ENCODE measurements around the gene IQCN. TPM values are rescaled to one million over a fixed set of nuclear protein-coding genes. Genes with fewer than 3 reads are reported as not detected.
A peak's percentile ranks its signal among the peaks of the same experiment; 100 is the strongest.

IQCN gene
- total RNA-seq, 1 donor from 2014 or later: 4.9 TPM

DNA sequence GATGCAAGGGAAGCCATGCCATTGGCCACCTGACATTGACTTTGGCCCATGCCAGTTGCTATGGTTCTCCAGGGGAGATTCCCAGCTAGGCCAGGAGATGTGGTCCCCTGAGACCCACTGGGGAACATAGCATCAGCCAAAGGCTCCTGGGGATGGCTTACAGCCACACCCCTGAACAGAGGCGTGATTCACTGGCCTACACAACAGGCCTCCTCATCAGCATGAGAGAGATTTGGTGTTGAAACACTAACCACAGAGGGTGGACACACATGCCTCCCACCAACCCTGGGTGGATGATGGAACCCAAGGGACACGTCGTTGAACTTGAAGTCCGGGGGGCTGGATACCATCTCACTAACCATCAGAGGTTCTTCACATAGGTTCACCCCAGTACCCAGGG, 14.4 kb downstream of the IQCN start:
- Histone ChIP-seq H3K36me3 (peaks cover 4% of the 10 kb centered on the region), H3K9me3 (no peaks in the 10 kb centered on the region), H3K4me1 (no peaks in the 10 kb centered on the region), H3K27me3 (no peaks in the 10 kb centered on the region), H3K27ac (no peak overlapping the region), H3K4me3 (no peak overlapping the region)
- ATAC-seq: no peak
- TF ChIP-seq, protein P1, sequence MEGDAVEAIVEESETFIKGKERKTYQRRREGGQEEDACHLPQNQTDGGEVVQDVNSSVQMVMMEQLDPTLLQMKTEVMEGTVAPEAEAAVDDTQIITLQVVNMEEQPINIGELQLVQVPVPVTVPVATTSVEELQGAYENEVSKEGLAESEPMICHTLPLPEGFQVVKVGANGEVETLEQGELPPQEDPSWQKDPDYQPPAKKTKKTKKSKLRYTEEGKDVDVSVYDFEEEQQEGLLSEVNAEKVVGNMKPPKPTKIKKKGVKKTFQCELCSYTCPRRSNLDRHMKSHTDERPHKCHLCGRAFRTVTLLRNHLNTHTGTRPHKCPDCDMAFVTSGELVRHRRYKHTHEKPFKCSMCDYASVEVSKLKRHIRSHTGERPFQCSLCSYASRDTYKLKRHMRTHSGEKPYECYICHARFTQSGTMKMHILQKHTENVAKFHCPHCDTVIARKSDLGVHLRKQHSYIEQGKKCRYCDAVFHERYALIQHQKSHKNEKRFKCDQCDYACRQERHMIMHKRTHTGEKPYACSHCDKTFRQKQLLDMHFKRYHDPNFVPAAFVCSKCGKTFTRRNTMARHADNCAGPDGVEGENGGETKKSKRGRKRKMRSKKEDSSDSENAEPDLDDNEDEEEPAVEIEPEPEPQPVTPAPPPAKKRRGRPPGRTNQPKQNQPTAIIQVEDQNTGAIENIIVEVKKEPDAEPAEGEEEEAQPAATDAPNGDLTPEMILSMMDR (IDR thresholded peaks at IDR 0.05): no peak
- no peak for DNase-seq
- intact Hi-C loops (cut with DNase I): loop anchor here (10.0 kb wide), 1 partner anchor 55 kb away; the partner anchor contains the start of gene RAB3A

DNA sequence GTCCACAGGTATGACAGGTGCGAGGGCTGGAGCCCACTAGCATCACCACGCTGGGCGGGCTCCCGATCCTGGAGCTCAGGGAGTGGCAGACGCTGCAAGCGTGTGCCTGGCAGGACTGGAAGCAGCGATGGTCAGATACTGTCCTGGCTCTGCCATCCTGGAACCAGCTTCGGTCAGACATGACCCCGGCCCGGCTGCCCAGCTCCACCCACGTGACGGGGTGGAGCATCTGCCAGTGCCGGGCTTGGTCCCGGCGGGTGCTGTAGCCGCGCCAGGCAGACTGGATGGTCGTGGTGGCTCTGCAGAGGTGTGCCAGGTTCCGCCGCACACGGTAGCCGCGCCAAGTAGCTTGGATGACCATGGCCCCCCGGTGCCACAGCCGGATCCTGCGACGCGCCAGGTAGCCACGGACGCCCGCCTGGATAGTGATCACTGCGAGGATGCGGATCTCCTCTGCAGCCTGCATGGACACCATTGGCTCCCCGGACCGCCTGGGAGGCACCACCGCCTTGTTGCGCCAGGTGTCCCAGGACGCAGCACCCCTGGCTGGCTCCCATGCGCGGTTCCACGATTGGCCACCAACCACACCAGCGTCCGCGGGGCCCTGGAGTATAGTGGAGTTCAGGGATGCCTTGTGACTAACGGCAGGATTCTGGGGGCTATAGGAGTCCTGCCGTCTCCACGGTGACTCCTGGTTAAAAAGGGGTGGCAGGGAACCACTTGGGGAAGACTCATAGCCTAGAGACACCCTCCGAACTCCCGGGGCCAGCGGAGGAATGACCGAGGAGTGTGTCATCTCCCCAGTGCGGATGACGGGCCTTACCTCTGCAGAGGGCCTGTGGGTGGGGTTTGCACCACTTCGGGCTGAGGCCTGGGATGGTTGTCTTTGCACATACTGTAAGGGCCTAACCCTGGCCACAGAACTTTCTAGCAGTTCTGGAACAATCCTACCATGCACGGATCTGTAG, 16.5 kb downstream of the IQCN start:
- DNase-seq (no peak), ATAC-seq (no peak)
- no peaks in the 10 kb centered on the region for H3K9me3 ChIP-seq
- TF ChIP-seq, protein P1 (IDR thresholded peaks at IDR 0.05): no peak
- intact Hi-C loops (cut with DNase I): loop anchor here (10.0 kb wide), 1 partner anchor 53 kb away; the partner anchor contains the start of gene RAB3A
- H3K4me3 ChIP-seq: no peak overlapping the region
- no peaks in the 10 kb centered on the region for H3K4me1 ChIP-seq
- H3K36me3 ChIP-seq: no peaks in the 10 kb centered on the region
- no peaks in the 10 kb centered on the region for H3K27me3 ChIP-seq
- no peak overlapping the region for H3K27ac ChIP-seq

DNA sequence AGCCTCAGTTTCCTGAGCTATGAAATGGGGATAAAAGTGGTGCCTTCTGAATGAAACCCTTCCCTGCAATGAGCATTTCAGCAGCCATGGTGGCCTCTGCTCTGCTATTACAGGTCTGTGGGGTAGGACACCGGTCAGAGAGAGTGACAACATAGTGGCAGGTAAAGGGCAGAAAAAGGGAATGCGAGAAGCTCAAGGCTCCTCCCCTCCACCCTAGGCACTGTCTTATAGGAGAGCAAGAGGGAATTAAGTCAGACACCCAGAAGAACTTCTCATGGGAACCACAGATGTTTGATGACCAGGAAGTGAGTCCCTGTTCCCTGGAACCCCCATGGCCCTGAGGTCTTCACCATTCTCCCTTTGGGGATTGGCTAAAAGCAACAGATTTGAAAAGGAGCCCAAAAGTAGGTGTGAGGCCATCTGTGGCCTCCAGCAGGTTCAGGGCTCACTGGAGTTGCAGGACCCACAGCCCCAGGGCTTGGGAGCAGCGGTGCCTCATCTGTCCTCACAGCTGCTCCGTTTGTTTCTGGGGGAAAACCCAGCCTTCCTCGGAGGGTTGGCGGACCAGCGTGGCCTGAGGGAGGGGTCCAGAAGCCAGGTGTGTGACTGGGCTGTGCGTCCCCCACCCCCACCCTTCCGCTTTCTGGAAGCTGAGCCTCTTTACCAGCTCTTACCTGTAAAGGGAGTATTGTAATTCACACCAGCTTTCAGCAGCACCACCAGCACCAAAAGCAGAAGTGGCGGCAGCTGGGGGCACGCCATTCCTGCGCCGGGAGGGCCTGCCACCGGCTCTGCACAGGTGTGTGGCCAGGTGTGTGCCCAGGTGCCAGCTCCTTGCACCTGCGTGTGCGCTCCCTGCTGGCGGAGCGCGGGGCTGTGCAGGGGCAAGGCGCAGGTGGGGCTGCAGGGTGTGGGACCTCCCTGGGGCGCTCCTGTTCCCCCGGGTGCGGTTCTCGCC, 19.4 kb downstream of the IQCN start:
- Histone ChIP-seq H3K27ac (no peak overlapping the region), H3K4me1 (no peaks in the 10 kb centered on the region), H3K9me3 (no peaks in the 10 kb centered on the region), H3K36me3 (no peaks in the 10 kb centered on the region), H3K27me3 (no peaks in the 10 kb centered on the region), H3K4me3 (no peak overlapping the region)
- TF ChIP-seq, protein P1 (IDR thresholded peaks at IDR 0.05): peak; percentile 26
- intact Hi-C loops (cut with DNase I): loop anchor here (10.0 kb wide), 1 partner anchor 50 kb away; the partner anchor contains the start of gene RAB3A
- ATAC-seq (peak; percentile 58), DNase-seq (no peak)

DNA sequence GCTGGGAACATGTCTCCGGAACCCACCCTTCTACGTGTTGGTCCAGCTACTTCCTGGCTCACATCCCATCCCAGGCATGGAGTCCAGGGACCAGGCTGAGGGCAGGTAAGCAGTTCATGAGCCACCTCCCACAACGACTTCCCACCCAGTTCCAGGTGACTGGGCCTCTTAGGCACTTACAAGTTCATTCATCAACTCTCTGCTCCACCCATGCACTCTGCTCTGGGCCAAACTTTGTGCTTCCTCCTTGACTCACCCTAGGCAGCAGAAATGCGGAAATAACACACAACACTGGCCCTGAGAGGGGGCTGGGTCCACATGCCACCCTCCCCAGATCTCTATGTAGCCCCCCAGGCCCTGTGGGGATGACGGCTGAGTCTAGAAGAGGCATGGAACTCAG, 20.5 kb downstream of the IQCN start:
- TF ChIP-seq, protein P1 (IDR thresholded peaks at IDR 0.05): no peak
- H3K27me3 ChIP-seq: no peaks in the 10 kb centered on the region
- H3K4me3 ChIP-seq: no peak overlapping the region
- no peak overlapping the region for H3K27ac ChIP-seq
- no peak for DNase-seq
- intact Hi-C loops (cut with DNase I): loop anchor here (10.0 kb wide), 1 partner anchor 49 kb away; the partner anchor contains the start of gene RAB3A
- peak; percentile 73 for ATAC-seq
- no peaks in the 10 kb centered on the region for H3K9me3 ChIP-seq
- H3K4me1 ChIP-seq: no peaks in the 10 kb centered on the region
- no peaks in the 10 kb centered on the region for H3K36me3 ChIP-seq

DNA sequence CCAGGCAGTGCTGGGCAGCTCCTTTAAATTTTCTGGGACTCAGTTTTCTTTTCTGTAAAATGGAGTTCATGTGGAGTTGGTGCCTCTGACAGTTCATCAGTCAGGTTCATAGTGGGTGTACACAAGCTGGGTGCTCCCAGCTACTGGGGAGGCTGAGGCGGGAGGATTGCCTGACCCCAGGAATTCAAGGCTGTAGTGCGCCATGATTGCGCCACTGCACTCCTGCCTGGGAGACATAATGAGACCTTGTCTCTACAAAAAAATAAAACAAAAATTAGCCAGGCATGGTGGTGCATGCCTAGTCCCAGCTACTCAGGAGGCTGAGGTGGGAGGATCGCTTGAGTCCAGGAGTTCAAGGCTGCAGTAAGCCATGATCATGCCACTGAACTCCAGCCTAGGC, 21.1 kb downstream of the IQCN start:
- no peak overlapping the region for H3K4me3 ChIP-seq
- TF ChIP-seq, protein P1 (IDR thresholded peaks at IDR 0.05): no peak
- ATAC-seq: no peak
- intact Hi-C loops (cut with DNase I): loop anchor here (10.0 kb wide), 1 partner anchor 48 kb away; the partner anchor contains the start of gene RAB3A
- DNase-seq: no peak
- H3K27me3 ChIP-seq: no peaks in the 10 kb centered on the region
- H3K9me3 ChIP-seq: no peaks in the 10 kb centered on the region
- no peak overlapping the region for H3K27ac ChIP-seq
- H3K36me3 ChIP-seq: no peaks in the 10 kb centered on the region
- H3K4me1 ChIP-seq: no peaks in the 10 kb centered on the region

Measured in upper lobe of right lung (tissue), 1 donor.